HG03571 (cell line): ENCODE results near the gene SLC38A10.
"Not testable (repeated sequence)": the region's sequence is repeated elsewhere in the genome, so short reads cannot be mapped to it uniquely, and the experiment has no call there.

Experiments used
- ATAC-seq: cut with Tn5 transposase; IDR thresholded peaks from one replicate; pipeline ENCODE4 v1.9.1; 2021; ENCODE audit not compliant: unreplicated experiment

SLC38A10 gene

GRCh38 chr17:81232616-81233241 is 62.4 kb downstream of the SLC38A10 start:
- no peak for ATAC-seq

DNA sequence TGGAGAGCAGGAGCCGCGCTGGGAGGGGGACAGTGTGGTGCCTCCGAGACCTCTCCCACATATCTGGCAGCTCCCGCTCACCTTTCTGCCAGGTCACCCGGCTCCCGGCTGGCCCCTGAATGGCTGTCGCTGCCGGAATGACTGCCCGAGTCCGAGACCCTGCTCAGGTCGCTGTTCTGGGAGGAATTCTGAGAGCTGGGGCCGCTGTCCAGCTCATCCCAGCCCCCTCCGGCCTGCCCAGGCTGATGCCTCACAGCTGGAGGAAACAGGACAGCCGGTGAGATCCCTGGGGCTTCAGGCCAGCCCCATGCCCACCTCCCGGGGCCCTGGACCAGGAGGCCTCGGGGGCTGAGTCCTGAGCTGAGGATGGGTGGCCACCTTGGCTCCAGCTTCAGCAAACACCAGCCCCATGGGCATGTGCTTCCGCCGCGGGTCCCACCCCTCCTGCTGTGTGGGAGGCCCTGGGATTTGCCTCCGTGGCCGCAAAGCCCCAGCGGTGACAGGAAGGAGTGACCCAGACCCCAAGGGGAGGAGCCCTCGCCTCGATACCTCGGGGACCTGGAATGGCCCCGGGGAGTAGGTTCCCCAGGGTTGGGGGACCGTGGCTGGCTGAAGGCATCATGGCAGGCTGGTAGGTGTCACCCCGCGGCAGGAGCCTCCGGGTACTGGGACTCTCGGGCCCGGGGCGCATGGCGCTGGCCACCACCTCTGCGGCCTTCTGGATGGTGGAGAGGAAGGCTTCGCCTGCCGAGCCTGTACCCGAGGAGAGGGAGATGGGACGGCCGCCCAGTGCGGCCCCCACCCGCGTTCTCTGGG is 63.1 kb downstream of the SLC38A10 start:
- no peak for ATAC-seq

DNA sequence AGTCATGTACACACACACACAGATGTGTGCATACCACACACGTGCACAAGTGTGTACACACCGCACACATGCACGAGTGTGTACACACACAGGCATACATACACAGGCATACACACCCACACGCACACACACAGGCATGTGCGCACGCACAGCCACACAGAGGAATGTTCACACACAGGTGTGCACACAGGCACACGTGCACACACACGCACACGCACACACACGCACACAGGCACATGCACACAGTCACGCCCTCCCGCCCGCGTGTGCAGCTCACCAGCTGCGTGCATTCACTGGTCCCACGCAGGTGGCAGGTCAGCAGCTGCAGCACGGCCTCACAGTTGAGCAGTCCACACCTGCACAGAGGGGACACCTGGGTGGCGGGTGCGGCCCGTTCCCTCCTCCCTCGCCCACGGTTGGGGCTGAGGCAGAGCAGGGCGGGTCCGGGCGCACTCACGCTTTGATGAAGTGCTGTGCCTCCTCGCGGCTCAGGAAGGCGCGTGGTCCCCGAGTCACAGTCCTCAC is 63.9 kb downstream of the SLC38A10 start:
- ATAC-seq, result no peak

GRCh38 chr17:81230043-81230820 is 64.9 kb downstream of the SLC38A10 start:
- ATAC-seq, result no peak

GRCh38 chr17:81229666-81229920 is 65.5 kb downstream of the SLC38A10 start:
- no peak for ATAC-seq

DNA sequence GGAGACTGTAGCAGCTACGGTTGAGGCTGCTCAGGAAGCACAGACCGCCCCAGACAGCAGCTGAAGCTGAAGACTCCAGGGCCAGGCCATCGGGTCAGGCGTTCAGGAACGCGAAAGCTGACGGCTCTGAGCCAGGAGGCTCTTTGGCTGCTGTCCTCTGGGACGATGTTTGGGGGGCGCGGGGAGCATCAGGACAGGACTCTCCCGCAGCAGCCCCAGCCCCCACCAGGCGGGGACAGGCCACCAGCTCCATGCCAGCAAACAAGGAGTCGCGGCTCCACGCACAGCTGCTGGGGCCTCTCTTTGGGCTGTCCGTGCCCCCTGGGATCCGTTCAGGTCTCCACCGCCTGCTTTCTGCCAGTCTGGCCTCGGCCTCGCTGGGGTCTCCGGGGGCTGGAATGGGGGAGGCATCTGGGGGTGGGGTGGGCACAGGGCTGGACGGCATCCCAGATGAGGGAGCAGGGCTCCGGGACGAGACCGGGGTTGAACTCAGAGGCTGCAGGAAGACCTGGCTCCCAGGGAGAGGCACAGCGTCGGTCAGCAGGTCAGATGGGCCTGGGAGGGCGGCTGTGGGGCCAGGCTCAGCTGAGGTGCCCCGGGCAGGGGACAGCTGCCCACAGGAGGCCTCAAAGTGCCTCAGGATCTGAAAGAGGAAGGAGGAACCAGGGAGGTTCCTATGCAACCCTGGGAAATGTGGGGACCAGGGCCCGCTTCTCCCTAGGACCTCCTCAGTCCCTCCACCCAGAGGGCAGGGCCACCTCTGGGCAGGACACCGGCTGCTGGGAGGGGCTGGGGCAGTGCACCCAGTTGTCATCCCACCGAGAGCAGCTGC is 66.1 kb downstream of the SLC38A10 start:
- no peak for ATAC-seq

DNA sequence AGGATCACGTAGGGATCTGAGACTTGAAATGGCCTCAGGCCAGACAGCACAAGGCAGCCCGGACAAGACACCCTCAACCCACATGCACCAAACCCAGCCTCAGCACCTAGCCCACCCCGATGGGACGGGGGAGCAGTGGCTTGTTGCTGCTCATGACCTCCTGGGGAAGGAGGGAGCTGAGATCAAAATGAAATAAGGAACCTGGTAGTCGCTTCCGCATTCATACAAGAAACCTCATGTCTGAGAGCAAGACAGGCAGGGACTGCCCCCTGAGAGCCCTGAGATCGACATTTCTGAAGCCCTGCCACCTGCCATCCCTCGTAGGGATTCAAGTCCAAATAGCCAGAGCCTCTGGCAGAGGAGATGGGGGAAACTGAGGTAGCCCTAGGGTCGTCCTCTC is 66.7 kb downstream of the SLC38A10 start:
- no peak for ATAC-seq

GRCh38 chr17:81227630-81228029 is 67.5 kb downstream of the SLC38A10 start:
- ATAC-seq, result not testable (repeated sequence)

DNA sequence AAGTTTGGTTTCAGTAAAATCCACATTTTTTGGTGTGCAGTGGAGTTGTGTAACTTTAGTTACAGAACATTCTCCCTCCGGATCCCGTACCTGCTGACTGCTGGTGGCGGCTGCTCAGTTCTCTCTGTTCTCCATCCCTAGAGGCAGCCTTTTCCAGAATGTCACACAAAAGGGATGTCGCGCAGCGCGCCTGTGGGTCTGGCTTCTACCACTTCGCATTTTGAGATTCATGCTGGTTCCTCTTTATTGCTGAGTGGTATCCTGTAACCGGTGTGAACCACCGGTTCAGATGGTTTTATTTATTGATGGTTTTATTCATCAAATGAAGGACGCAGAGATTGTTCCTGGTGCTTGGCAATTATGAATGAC is 71.4 kb downstream of the SLC38A10 start:
- ATAC-seq, result no peak

- peak; percentile 87 for ATAC-seq
These were observed 72.0 kb downstream of the SLC38A10 start, which contains the start of gene CEP131 for GRCh38 chr17:81222906-81223761. TSS of gene CEP131 (minus strand) at chr17:81222965. CDS start at chr17:81220056, 2,909 bp downstream.

DNA sequence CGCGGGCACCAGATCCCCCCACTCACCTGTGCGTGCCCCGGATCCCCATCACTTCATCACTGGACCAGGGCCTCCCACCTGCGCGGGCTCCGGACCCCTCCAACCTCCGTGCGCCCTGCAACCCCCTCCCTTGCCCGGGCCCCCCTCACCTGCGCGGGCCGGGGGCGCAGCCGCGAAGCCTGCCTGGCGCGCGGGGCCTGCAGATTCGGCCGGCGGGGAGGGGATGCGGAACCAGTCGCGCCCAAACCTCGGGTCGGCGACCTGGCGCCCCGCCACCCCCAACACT is 72.5 kb downstream of the SLC38A10 start:
- no peak for ATAC-seq

GRCh38 chr17:81221842-81222619 is 73.1 kb downstream of the SLC38A10 start:
- no peak for ATAC-seq

DNA sequence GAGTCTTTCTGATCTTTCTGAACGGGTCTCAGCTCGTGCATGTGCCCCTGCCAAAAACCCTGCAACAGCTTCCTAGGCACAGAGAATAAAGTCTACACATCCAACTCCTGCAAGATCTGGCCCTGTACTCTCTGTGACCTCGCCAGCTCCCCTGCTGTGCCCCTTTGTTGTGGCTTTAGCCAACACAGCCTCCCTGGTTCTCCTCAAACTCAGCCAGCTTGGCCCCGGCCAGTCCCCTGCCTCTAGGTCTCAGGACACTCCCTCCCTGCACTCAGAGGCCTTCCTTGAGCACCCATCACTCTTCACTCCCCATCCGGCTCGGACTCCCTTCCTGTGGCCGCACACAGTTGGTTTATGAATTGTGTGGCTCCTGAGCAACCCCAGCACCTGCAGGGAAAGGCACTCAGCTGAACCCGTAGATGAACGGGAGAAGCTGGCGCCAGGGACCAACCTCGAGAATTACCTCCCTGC is 73.7 kb downstream of the SLC38A10 start:
- ATAC-seq, result no peak

- ATAC-seq, result no peak
These were observed 75.5 kb downstream of the SLC38A10 start for GRCh38 chr17:81219476-81220180.

DNA sequence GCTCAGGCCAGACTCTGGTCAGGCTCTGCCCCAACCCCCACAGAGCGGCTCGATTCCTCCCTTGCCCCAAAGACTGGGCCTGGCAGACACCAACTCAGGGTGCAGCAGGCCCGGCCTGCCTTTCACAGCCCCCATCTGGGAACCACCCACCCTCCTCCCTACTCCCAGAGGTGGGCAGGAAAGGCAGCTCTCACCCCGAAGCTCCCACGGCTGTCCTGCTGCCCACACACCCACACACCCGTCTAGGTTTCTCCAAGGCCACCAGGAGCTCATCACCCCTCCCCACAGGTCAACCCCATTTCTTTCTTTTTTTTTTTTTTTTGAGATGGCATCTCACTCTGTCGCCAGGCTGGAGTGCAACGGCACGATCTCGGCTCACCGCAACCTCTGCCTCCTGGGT is 76.1 kb downstream of the SLC38A10 start:
- ATAC-seq, result no peak

- ATAC-seq, result no peak
These were observed 76.6 kb downstream of the SLC38A10 start for GRCh38 chr17:81218459-81218858.

GRCh38 chr17:81217491-81217890 is 77.6 kb downstream of the SLC38A10 start:
- ATAC-seq, result no peak

- no peak for ATAC-seq
These were observed 81.1 kb downstream of the SLC38A10 start for GRCh38 chr17:81213978-81214377.

DNA sequence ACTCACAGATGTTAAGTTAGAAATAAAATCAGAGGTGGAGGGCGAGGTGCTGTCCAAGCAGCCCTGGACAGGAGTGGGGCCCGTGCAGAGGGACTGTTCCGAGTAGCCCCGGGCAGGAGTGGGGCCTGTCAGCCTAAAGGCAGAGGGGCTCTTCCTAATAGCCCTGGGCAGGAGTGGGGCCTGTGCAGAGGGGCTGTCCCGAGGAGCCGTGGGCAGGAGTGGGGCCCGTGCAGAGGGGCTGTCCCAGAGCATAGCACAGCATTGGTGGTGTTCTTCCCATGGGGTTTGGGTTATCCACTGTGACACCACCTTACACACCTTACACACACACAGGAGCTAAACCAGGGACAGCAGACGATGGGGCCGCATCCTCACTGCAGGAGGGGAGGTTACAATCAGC is 82.7 kb downstream of the SLC38A10 start:
- ATAC-seq, result no peak
